HCT116 (cell line): Measurements from ENCODE around the gene PRKACG. TPM values are rescaled to one million over a fixed set of nuclear protein-coding genes. Genes with fewer than 3 reads are reported as not detected.

ENCODE experiments used
- ATAC-seq: fragments of 200-7000 bp; cut with Tn5 transposase; 2 replicates; pipeline ENCODE4 v1.9.1; 2020; ENCODE audit warnings: mild to moderate bottlenecking, moderate library complexity
- BruUV-seq: library from RNA; stranded (reverse); fragments of 400-500 nt; replicated peaks from 2 replicates; lab custom pipeline; 2021; lab: Mats Ljungman, UMichigan
- CTCF ChIA-PET: fragments of 300-600 bp; sonication (Branson Sonifier 250); formaldehyde crosslinking; loops from one replicate; lab custom pipeline; 2021; ENCODE audit warnings: antibody characterized with exemption; lab: Charles Lee
- POLR2A ChIA-PET: fragments of 300-600, 350-600 bp; sonication (Branson Sonifier 250); formaldehyde crosslinking; loops from one replicate; lab custom pipeline; 2021; ENCODE audit warnings: antibody characterized with exemption; lab: Charles Lee
- RAD21 ChIA-PET, 2 experiments: fragments of 300-600 bp; sonication (Branson Sonifier 250); formaldehyde crosslinking; loops; one replicate each; lab custom pipeline; 2023; ENCODE audit warnings: low total read pairs in 2 of 2; ENCODE audit not compliant: uncharacterized antibody in 2 of 2, unreplicated experiment in 2 of 2, low non-redundant PET in 1 of 2; lab: Charles Lee
- DNase-seq: peaks from one replicate; pipeline ENCODE4 v3.0.0-alpha.2; 2010; ENCODE audit warnings: low read depth, low spot score
- H2AFZ ChIP-seq: fragments of 200-600 bp; shearing (Covaris generic), sonication (generic); 2 replicates; pipeline ENCODE4 v1.6.1; 2017; ENCODE audit warnings: low read depth, mixed run types, mixed read lengths, antibody characterized with exemption, low read length; ENCODE audit not compliant: poor library complexity, severe bottlenecking
- H3K27ac ChIP-seq: 2 replicates; pipeline ENCODE4 v1.5.1; 2012; ENCODE audit warnings: low read depth, low read length
- H3K27me3 ChIP-seq: fragments of 200-600 bp; sonication (generic); 2 replicates; pipeline ENCODE4 v1.6.1; 2016; ENCODE audit warnings: mixed run types, low read length, mixed read lengths; ENCODE audit not compliant: insufficient read depth
- H3K36me3 ChIP-seq, 2 experiments: fragments of 200-500 bp in 1 of 2; fragments of 200-600 bp in 1 of 2; sonication (Bioruptor generic) in 1 of 2; sonication (generic) in 1 of 2; 2 replicates each; pipeline versions ENCODE4 v1.5.1 to v1.6.1; 2014 to 2016; ENCODE audit warnings: low read length in 2 of 2, inconsistent platforms in 1 of 2, mixed read lengths in 1 of 2, mixed run types in 1 of 2; ENCODE audit not compliant: insufficient read depth in 2 of 2, control insufficient read depth in 1 of 2
- H3K4me1 ChIP-seq, 2 experiments: fragments of 200-600 bp in 1 of 2; sonication (generic) in 1 of 2; 2 replicates each; pipeline versions ENCODE4 v1.5.1 to v1.6.1; 2012 to 2017; ENCODE audit warnings: low read length in 2 of 2, inconsistent platforms in 1 of 2, mild to moderate bottlenecking in 1 of 2, mixed read lengths in 1 of 2, mixed run types in 1 of 2, moderate library complexity in 1 of 2; ENCODE audit not compliant: insufficient read depth in 2 of 2, control insufficient read depth in 1 of 2
- H3K4me2 ChIP-seq: fragments of 200-600 bp; sonication (generic); 2 replicates; pipeline ENCODE4 v1.6.1; 2017; ENCODE audit warnings: mixed run types, low read length, mixed read lengths
- H3K4me3 ChIP-seq, 2 experiments: fragments of 200-600 bp in 1 of 2; sonication (generic) in 1 of 2; replicated peaks in 1 of 2; 2 replicates each; pipeline ENCODE4 v1.5.1; 2011 to 2016; ENCODE audit warnings: low read length in 2 of 2, control low read depth in 1 of 2, low read depth in 1 of 2, mild to moderate bottlenecking in 1 of 2, mixed read lengths in 1 of 2, mixed run types in 1 of 2
- H3K79me2 ChIP-seq: fragments of 200-600 bp; sonication (generic); 2 replicates; pipeline ENCODE4 v1.6.1; 2017; ENCODE audit warnings: mild to moderate bottlenecking, mixed run types, low read length, moderate library complexity, mixed read lengths; ENCODE audit not compliant: insufficient read depth
- H3K9ac ChIP-seq: fragments of 200-600 bp; sonication (generic); 2 replicates; pipeline ENCODE4 v1.6.1; 2016; ENCODE audit warnings: low read length, mixed read lengths
- H3K9me2 ChIP-seq: fragments of 200-600 bp; sonication (generic), shearing (Covaris generic); 2 replicates; pipeline ENCODE4 v1.6.1; 2017; ENCODE audit warnings: mixed run types, mild to moderate bottlenecking, moderate library complexity; ENCODE audit not compliant: insufficient read depth
- H3K9me3 ChIP-seq, 2 experiments: fragments of 200-500 bp in 1 of 2; fragments of 200-600 bp in 1 of 2; sonication (Bioruptor generic) in 1 of 2; sonication (generic) in 1 of 2; 2 replicates each; pipeline ENCODE4 v1.6.1; 2014 to 2017; ENCODE audit warnings: low read length in 2 of 2, mixed read lengths in 2 of 2, inconsistent platforms in 1 of 2, low read depth in 1 of 2, mild to moderate bottlenecking in 1 of 2, mixed run types in 1 of 2, moderate library complexity in 1 of 2; ENCODE audit not compliant: control insufficient read depth in 1 of 2, insufficient read depth in 1 of 2
- H4K20me1 ChIP-seq: fragments of 200-600 bp; sonication (generic), shearing (Covaris generic); 2 replicates; pipeline ENCODE4 v1.6.1; 2017; ENCODE audit warnings: mixed run types, mild to moderate bottlenecking, moderate library complexity; ENCODE audit not compliant: insufficient read depth
- ELF1 ChIP-seq: IDR thresholded peaks from 2 replicates; pipeline ENCODE4 v1.6.1; 2012; ENCODE audit warnings: low read depth, borderline replicate concordance
- EZH2 ChIP-seq: fragments of 200-600 bp; sonication (generic); IDR thresholded peaks from 2 replicates; pipeline ENCODE4 v1.6.1; 2017; ENCODE audit warnings: antibody characterized with exemption, mixed run types
- JUND ChIP-seq: IDR thresholded peaks from 2 replicates; pipeline ENCODE4 v1.6.1; 2012
- POLR2AphosphoS5 ChIP-seq: IDR thresholded peaks from 2 replicates; pipeline ENCODE4 v1.6.1; 2011; ENCODE audit warnings: mild to moderate bottlenecking, low read depth, low read length, moderate library complexity
- RAD21 ChIP-seq: IDR thresholded peaks from 2 replicates; pipeline ENCODE4 v1.6.1; 2012; ENCODE audit warnings: low read depth, mild to moderate bottlenecking
- REST ChIP-seq: IDR thresholded peaks from 2 replicates; pipeline ENCODE4 v1.6.1; 2012; ENCODE audit warnings: low read depth
- SRF ChIP-seq: IDR thresholded peaks from 2 replicates; pipeline ENCODE4 v1.6.1; 2012; ENCODE audit warnings: low read depth
- ZNF274 ChIP-seq: fragments of 200-500 bp; sonication (Bioruptor generic); IDR thresholded peaks from 2 replicates; pipeline ENCODE4 v1.6.1; 2014; ENCODE audit warnings: mild to moderate bottlenecking, low read depth, low read length, inconsistent platforms
- intact Hi-C: fragments of 100-400 bp; cut with micrococcal nuclease; formaldehyde crosslinking; loops from 2 replicates; pipeline ENCODE4 v1.10.0; 2022
- total RNA-seq: library from RNA; stranded (reverse); gene quantifications from one replicate; pipeline ENCODE4 v1.2.1, GENCODE V29; 2021; ENCODE audit not compliant: unreplicated experiment

PRKACG gene
- total RNA-seq, 1 experiment from 2014 or later = not detected

DNA sequence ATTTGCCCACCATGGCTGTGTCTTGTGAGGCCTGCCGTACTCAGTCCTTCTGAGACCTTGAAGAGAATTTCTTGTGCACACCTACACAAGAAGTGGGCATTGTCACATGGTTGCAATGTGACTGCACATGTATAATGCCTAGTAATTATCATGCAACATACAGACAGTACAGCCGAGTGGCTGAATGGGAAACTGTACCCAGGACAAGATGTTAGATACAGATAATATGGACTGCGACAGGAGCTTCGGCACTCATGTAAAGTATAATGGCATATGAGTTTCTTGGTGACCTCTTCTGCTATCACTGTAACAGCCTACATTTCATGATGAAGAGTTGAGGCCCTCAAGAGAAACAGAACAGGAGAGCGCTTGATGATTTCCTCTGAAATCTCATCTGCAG, 4.8 kb upstream of the PRKACG start:
- no peak overlapping the region for H3K4me3 ChIP-seq
- intact Hi-C loops = no loop called here
- H3K27me3 ChIP-seq = 0 out of 2 replicates have a peak, but pooled peaks cover 6% of the 10 kb centered on the region
- H4K20me1 ChIP-seq = no peaks in the 10 kb centered on the region
- POLR2A ChIA-PET = no interaction called here
- no peak overlapping the region for H2AFZ ChIP-seq
- no peak overlapping the region for H3K27ac ChIP-seq
- TF ChIP-seq REST (no peak), ZNF274 (no peak), JUND (no peak), SRF (no peak), ELF1 (no peak), RAD21 (no peak), EZH2 (no peak), POLR2AphosphoS5 (no peak)
- no TSS peak for BruUV-seq
- CTCF ChIA-PET = no interaction called here
- no peak overlapping the region for H3K4me2 ChIP-seq
- H3K36me3 ChIP-seq = no peaks in the 10 kb centered on the region
- no peaks in the 10 kb centered on the region for H3K9me3 ChIP-seq
- no peak for DNase-seq
- H3K4me1 ChIP-seq = no peaks in the 10 kb centered on the region
- no peak for ATAC-seq
- H3K9ac ChIP-seq = no peak overlapping the region
- H3K79me2 ChIP-seq = no peaks in the 10 kb centered on the region
- RAD21 ChIA-PET = no interaction called here
- H3K9me2 ChIP-seq = no peaks in the 10 kb centered on the region
